SK-N-SH (cell line): ENCODE results near the gene FSIP1. TPM values are rescaled to one million over a fixed set of nuclear protein-coding genes. Genes with fewer than 3 reads are reported as not detected.

Source experiments
- CTCF ChIA-PET: fragments of 300-600, 350-600 bp; formaldehyde crosslinking; extraction: SDS; loops from one replicate; lab custom pipeline; 2021; lab: Yijun Ruan, JAX
- POLR2A ChIA-PET: fragments of 350-600 bp; sonication (Branson Sonifier 250); formaldehyde crosslinking; extraction: SDS; loops from one replicate; lab custom pipeline; 2020; ENCODE audit warnings: antibody characterized with exemption, inconsistent platforms; lab: Yijun Ruan, JAX
- DNase-seq: peaks from one replicate; pipeline ENCODE4 v3.0.0; 2012
- H2AFZ ChIP-seq: fragments of 200-600 bp; sonication (generic); 2 replicates; pipeline ENCODE4 v1.8.1; 2016; ENCODE audit warnings: antibody characterized with exemption, mild to moderate bottlenecking, low read depth
- H3F3A ChIP-seq: fragments of 200-600 bp; sonication (generic); replicated peaks from 2 replicates; pipeline ENCODE3; 2016; ENCODE audit warnings: antibody characterized with exemption, mild to moderate bottlenecking; ENCODE audit not compliant: insufficient read depth
- H3K27ac ChIP-seq, 2 experiments: fragments of 200-500 bp in 1 of 2; fragments of 200-600 bp in 1 of 2; sonication (Bioruptor generic) in 1 of 2; sonication (generic), shearing (Covaris generic) in 1 of 2; 2 replicates each; pipeline versions ENCODE4 v1.5.1 to v1.6.1; 2014 to 2016; ENCODE audit warnings: low read depth in 2 of 2, inconsistent platforms in 1 of 2, low read length in 1 of 2, mild to moderate bottlenecking in 1 of 2, mixed read lengths in 1 of 2
- H3K27me3 ChIP-seq: fragments of 200-600 bp; sonication (generic), shearing (Covaris generic); 2 replicates; pipeline ENCODE4 v1.6.1; 2016; ENCODE audit warnings: mixed run types; ENCODE audit not compliant: insufficient read depth
- H3K36me3 ChIP-seq, 2 experiments: fragments of 200-500 bp in 1 of 2; fragments of 200-600 bp in 1 of 2; sonication (Bioruptor generic) in 1 of 2; sonication (generic) in 1 of 2; replicated peaks in 1 of 2; 2 replicates each; pipeline versions ENCODE3 to v1.5.1; 2014 to 2016; ENCODE audit warnings: low read length in 1 of 2, mild to moderate bottlenecking in 1 of 2; ENCODE audit not compliant: insufficient read depth in 2 of 2, control insufficient read depth in 1 of 2
- H3K4me1 ChIP-seq, 2 experiments: fragments of 200-500 bp in 1 of 2; fragments of 200-600 bp in 1 of 2; sonication (Bioruptor generic) in 1 of 2; sonication (generic), shearing (Covaris generic) in 1 of 2; 2 replicates each; pipeline versions ENCODE4 v1.5.1 to v1.6.1; 2014 to 2016; ENCODE audit warnings: low read depth in 1 of 2, low read length in 1 of 2, mixed run types in 1 of 2; ENCODE audit not compliant: insufficient read depth in 2 of 2, control insufficient read depth in 1 of 2
- H3K4me2 ChIP-seq: fragments of 200-600 bp; sonication (generic), shearing (Covaris generic); 2 replicates; pipeline ENCODE4 v1.6.1; 2017; ENCODE audit warnings: mixed run types
- H3K4me3 ChIP-seq, 2 experiments: fragments of 200-500 bp in 1 of 2; fragments of 200-600 bp in 1 of 2; sonication (Bioruptor generic) in 1 of 2; sonication (generic), shearing (Covaris generic) in 1 of 2; 2 replicates each; pipeline versions ENCODE4 v1.5.1 to v1.8.1; 2014 to 2016; ENCODE audit warnings: low read depth in 2 of 2, inconsistent platforms in 1 of 2, low read length in 1 of 2, mild to moderate bottlenecking in 1 of 2, mixed read lengths in 1 of 2, moderate library complexity in 1 of 2
- H3K79me2 ChIP-seq: fragments of 200-600 bp; sonication (generic); 2 replicates; pipeline ENCODE4 v1.8.1; 2017; ENCODE audit warnings: mild to moderate bottlenecking; ENCODE audit not compliant: insufficient read depth
- H3K9ac ChIP-seq: fragments of 200-600 bp; sonication (generic); 2 replicates; pipeline ENCODE4 v1.6.1; 2017; ENCODE audit warnings: mixed run types
- H3K9me2 ChIP-seq: fragments of 200-600 bp; sonication (generic); 2 replicates; pipeline ENCODE4 v1.6.1; 2017; ENCODE audit warnings: mixed run types
- H3K9me3 ChIP-seq: fragments of 200-600 bp; sonication (generic); 2 replicates; pipeline ENCODE4 v1.6.1; 2017; ENCODE audit warnings: mixed run types, mild to moderate bottlenecking, moderate library complexity
- H4K20me1 ChIP-seq: fragments of 200-600 bp; sonication (generic); 2 replicates; pipeline ENCODE4 v1.6.1; 2017; ENCODE audit warnings: mild to moderate bottlenecking, mixed run types; ENCODE audit not compliant: insufficient read depth
- CHD2 ChIP-seq: fragments of 150-350 bp; IDR thresholded peaks from 2 replicates; pipeline ENCODE4 v1.6.1; 2018; ENCODE audit warnings: low read length; ENCODE audit not compliant: partially characterized antibody
- FOXM1 ChIP-seq: IDR thresholded peaks from 2 replicates; pipeline ENCODE4 v1.4.0; 2012; ENCODE audit warnings: low read depth, mild to moderate bottlenecking
- GATA2 ChIP-seq: sonication (generic); formaldehyde crosslinking; IDR thresholded peaks from 2 replicates; pipeline ENCODE4 v1.5.0; 2020; ENCODE audit warnings: mild to moderate bottlenecking, missing genetic modification reagents
- NFIC ChIP-seq: IDR thresholded peaks from 2 replicates; pipeline ENCODE4 v1.4.0; 2012; ENCODE audit warnings: borderline replicate concordance
- POLR2AphosphoS5 ChIP-seq: IDR thresholded peaks from 2 replicates; pipeline ENCODE4 v1.6.1; 2012; ENCODE audit warnings: low read depth, low read length
- RCOR1 ChIP-seq: fragments of 150-350 bp; IDR thresholded peaks from 2 replicates; pipeline ENCODE4 v1.6.1; 2017; ENCODE audit warnings: antibody characterized with exemption, low read length
- RFX5 ChIP-seq: IDR thresholded peaks from 2 replicates; pipeline ENCODE4 v1.6.1; 2012; ENCODE audit warnings: mild to moderate bottlenecking, improper control_type of control experiment, low read length
- YY1 ChIP-seq: IDR thresholded peaks from 2 replicates; pipeline ENCODE4 v1.4.0; 2012; ENCODE audit warnings: low read depth, mild to moderate bottlenecking
- WGBS: methylation state at CpG from one replicate; pipeline ENCODE4 v1.1.6; 2017; ENCODE audit warnings: low lambda C conversion rate; 5-methylcytosine and 5-hydroxymethylcytosine counted together
- polyA plus RNA-seq, 3 experiments: library from polyadenylated mRNA; depleted of rRNA; stranded (reverse); fragments of >200 nt; gene quantifications; 2 replicates each; pipeline ENCODE4 v1.2.3, GENCODE V29; 2012
- TF ChIP-seq, protein P1 (sequence below): IDR thresholded peaks from 2 replicates; pipeline ENCODE4 v1.6.1; 2012; ENCODE audit warnings: mild to moderate bottlenecking, low read depth, low read length, moderate library complexity
- TF ChIP-seq, protein P2 (sequence below): IDR thresholded peaks from 2 replicates; pipeline ENCODE4; 2012
- TF ChIP-seq, protein P3 (sequence below): IDR thresholded peaks from 2 replicates; pipeline ENCODE4 v1.4.0; 2012; ENCODE audit warnings: low read depth, borderline replicate concordance

Gene FSIP1
- polyA plus RNA-seq, 1 of the 3 experiments (the other 2 are of a cell fraction) = 0.43 TPM

DNA sequence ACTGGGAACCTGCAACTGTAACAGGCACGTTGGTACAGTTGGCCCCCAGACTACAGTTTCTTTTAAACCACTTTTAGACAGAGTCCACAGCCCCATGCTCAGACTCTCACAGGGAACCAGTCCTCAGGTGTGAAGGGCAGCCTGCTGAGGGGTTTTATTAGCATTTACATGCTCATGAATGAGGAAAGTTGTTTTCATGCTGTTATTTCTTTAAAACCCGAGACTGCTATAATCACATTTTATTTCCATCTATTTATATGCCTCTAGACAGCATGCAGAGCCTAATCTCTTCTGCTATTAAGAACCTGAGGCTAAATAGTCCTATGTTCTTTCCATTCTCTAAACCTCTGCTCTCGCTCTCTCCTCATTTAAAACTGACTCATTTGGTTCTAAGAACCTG is 26.3 kb upstream of the FSIP1 start:
- Histone ChIP-seq H3F3A (peaks cover 2% of the 10 kb centered on the region), H3K79me2 (peaks cover 90% of the 10 kb centered on the region), H3K4me3 (no peak overlapping the region), H3K36me3 (peaks cover 0 to 27% of the 10 kb centered on the region in 2 experiments), H3K4me2 (no peak overlapping the region), H3K27ac (no peak overlapping the region), H2AFZ (no peak overlapping the region), H3K4me1 (no peaks in the 10 kb centered on the region)
- 89% methylated on average over 3 of the region's 3 CpGs for WGBS
- CTCF ChIA-PET = no interaction called here
- DNase-seq = no peak
- TF ChIP-seq NFIC = no peak
- no peak for TF ChIP-seq POLR2AphosphoS5
- TF ChIP-seq, all 33 proteins: peak for 0
- POLR2A ChIA-PET = no interaction called here
- Histone ChIP-seq H3K9ac (no peak overlapping the region), H3K9me2 (no peaks in the 10 kb centered on the region), H3K27me3 (no peaks in the 10 kb centered on the region), H3K9me3 (no peaks in the 10 kb centered on the region), H4K20me1 (peaks cover 5% of the 10 kb centered on the region; the same call in 1 of the 2 replicates)

DNA sequence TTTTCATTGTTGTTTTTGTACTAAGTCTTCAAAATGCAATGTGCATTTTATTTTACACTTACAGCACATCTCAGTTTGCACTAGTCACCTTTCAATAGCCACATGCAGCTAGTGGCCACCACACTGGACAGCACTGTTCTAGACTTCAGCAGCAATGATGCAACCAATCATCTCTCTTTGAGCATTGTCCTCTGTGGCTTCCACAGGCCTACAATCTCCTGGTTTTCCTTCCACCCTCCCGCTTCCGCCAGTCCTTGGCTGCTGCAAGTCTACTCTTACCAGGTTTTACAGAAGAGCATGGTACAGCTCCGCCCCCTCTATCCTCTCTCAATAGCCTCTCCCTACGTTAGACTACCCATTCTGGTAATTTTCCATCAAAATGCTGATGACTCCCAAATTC is 25.1 kb upstream of the FSIP1 start:
- WGBS = 92% methylated on average over 4 of the region's 4 CpGs
- Histone ChIP-seq H4K20me1 (peaks cover 5% of the 10 kb centered on the region; the same call in 1 of the 2 replicates), H3K27ac (no peak overlapping the region), H3K27me3 (no peaks in the 10 kb centered on the region), H2AFZ (no peak overlapping the region), H3K4me1 (no peaks in the 10 kb centered on the region), H3K79me2 (peaks cover 88% of the 10 kb centered on the region), H3K9me3 (no peaks in the 10 kb centered on the region), H3K9me2 (no peaks in the 10 kb centered on the region), H3K4me2 (no peak overlapping the region), H3F3A (no peaks in the 10 kb centered on the region), H3K36me3 (peaks cover 0 to 27% of the 10 kb centered on the region in 2 experiments), H3K4me3 (no peak overlapping the region), H3K9ac (no peak overlapping the region)
- no peak for TF ChIP-seq CHD2
- TF ChIP-seq FOXM1 = no peak
- TF ChIP-seq, protein P1, sequence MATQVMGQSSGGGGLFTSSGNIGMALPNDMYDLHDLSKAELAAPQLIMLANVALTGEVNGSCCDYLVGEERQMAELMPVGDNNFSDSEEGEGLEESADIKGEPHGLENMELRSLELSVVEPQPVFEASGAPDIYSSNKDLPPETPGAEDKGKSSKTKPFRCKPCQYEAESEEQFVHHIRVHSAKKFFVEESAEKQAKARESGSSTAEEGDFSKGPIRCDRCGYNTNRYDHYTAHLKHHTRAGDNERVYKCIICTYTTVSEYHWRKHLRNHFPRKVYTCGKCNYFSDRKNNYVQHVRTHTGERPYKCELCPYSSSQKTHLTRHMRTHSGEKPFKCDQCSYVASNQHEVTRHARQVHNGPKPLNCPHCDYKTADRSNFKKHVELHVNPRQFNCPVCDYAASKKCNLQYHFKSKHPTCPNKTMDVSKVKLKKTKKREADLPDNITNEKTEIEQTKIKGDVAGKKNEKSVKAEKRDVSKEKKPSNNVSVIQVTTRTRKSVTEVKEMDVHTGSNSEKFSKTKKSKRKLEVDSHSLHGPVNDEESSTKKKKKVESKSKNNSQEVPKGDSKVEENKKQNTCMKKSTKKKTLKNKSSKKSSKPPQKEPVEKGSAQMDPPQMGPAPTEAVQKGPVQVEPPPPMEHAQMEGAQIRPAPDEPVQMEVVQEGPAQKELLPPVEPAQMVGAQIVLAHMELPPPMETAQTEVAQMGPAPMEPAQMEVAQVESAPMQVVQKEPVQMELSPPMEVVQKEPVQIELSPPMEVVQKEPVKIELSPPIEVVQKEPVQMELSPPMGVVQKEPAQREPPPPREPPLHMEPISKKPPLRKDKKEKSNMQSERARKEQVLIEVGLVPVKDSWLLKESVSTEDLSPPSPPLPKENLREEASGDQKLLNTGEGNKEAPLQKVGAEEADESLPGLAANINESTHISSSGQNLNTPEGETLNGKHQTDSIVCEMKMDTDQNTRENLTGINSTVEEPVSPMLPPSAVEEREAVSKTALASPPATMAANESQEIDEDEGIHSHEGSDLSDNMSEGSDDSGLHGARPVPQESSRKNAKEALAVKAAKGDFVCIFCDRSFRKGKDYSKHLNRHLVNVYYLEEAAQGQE = no peak
- no peak for TF ChIP-seq RCOR1
- TF ChIP-seq YY1 = no peak
- TF ChIP-seq GATA2 (CRISPR knock-in tag) = no peak
- no peak for TF ChIP-seq RFX5
- TF ChIP-seq, protein P2, sequence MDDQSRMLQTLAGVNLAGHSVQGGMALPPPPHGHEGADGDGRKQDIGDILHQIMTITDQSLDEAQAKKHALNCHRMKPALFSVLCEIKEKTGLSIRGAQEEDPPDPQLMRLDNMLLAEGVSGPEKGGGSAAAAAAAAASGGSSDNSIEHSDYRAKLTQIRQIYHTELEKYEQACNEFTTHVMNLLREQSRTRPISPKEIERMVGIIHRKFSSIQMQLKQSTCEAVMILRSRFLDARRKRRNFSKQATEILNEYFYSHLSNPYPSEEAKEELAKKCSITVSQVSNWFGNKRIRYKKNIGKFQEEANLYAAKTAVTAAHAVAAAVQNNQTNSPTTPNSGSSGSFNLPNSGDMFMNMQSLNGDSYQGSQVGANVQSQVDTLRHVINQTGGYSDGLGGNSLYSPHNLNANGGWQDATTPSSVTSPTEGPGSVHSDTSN = no peak
- TF ChIP-seq, protein P3, sequence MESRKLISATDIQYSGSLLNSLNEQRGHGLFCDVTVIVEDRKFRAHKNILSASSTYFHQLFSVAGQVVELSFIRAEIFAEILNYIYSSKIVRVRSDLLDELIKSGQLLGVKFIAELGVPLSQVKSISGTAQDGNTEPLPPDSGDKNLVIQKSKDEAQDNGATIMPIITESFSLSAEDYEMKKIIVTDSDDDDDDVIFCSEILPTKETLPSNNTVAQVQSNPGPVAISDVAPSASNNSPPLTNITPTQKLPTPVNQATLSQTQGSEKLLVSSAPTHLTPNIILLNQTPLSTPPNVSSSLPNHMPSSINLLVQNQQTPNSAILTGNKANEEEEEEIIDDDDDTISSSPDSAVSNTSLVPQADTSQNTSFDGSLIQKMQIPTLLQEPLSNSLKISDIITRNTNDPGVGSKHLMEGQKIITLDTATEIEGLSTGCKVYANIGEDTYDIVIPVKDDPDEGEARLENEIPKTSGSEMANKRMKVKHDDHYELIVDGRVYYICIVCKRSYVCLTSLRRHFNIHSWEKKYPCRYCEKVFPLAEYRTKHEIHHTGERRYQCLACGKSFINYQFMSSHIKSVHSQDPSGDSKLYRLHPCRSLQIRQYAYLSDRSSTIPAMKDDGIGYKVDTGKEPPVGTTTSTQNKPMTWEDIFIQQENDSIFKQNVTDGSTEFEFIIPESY = no peak
- no peak for TF ChIP-seq NFIC
- DNase-seq = no peak
- ChIA-PET CTCF (no interaction called here), POLR2A (no interaction called here)
